Aorta (tissue), 5 donors: ENCODE measurements around the gene MRLN. TPM values are rescaled to one million over a fixed set of nuclear protein-coding genes. Genes with fewer than 3 reads are reported as not detected.

ENCODE experiments used
- ATAC-seq: fragments of 200-7000 bp; cut with Tn5 transposase; one replicate; pipeline ENCODE4 v1.9.1; 2022; ENCODE audit warnings: moderate library complexity; ENCODE audit not compliant: low FRiP score
- DNase-seq, 2 donors: peaks; one replicate each; pipeline ENCODE4 v3.0.0-alpha.2; 2020
- H3K27ac ChIP-seq, 2 donors: one replicate each; pipeline ENCODE4 v1.5.1; 2013; ENCODE audit warnings: low read length in 2 of 2, mild to moderate bottlenecking in 2 of 2, moderate library complexity in 2 of 2, control low read depth in 1 of 2, inconsistent platforms in 1 of 2, low read depth in 1 of 2
- H3K27me3 ChIP-seq, 2 donors: one replicate each; pipeline ENCODE4 v1.6.1; 2013; ENCODE audit warnings: control low read depth in 1 of 2, low read length in 1 of 2, mild to moderate bottlenecking in 1 of 2, moderate library complexity in 1 of 2; ENCODE audit not compliant: insufficient read depth in 2 of 2, control insufficient read depth in 1 of 2
- H3K36me3 ChIP-seq, 2 donors: one replicate each; pipeline ENCODE4 v1.6.1; 2013; ENCODE audit warnings: control low read depth in 1 of 2, low read length in 1 of 2, mild to moderate bottlenecking in 1 of 2; ENCODE audit not compliant: insufficient read depth in 2 of 2, control insufficient read depth in 1 of 2
- H3K4me1 ChIP-seq, 2 donors: one replicate each; pipeline ENCODE4 v1.6.1; 2013; ENCODE audit warnings: low read length in 2 of 2, control low read depth in 1 of 2, mild to moderate bottlenecking in 1 of 2, moderate library complexity in 1 of 2; ENCODE audit not compliant: insufficient read depth in 2 of 2, control insufficient read depth in 1 of 2
- H3K4me3 ChIP-seq, 2 donors: one replicate each; pipeline ENCODE4 v1.5.1; 2013; ENCODE audit warnings: low read length in 2 of 2, control low read depth in 1 of 2, mild to moderate bottlenecking in 1 of 2
- H3K9me3 ChIP-seq: one replicate; pipeline ENCODE4 v1.6.1; 2013; ENCODE audit warnings: mild to moderate bottlenecking, low read length; ENCODE audit not compliant: control insufficient read depth
- WGBS, 2 donors: extraction: QIAGEN DNeasy Blood & Tissue Kit; methylation state at CpG; one replicate each; pipeline ENCODE4 v1.1.7; 2013; 5-methylcytosine and 5-hydroxymethylcytosine counted together
- intact Hi-C, 2 donors: fragments of 100-400 bp; cut with DNase I; formaldehyde crosslinking; loops; one replicate each; pipeline versions ENCODE4 v1.14.2 to v1.15.0; 2022
- polyA plus RNA-seq, 2 donors: library from polyadenylated mRNA; stranded (reverse); fragments of 200-250 nt; gene quantifications; one replicate each; pipeline ENCODE4 v1.2.3, GENCODE V29; 2013
- total RNA-seq, 2 donors: library from RNA; stranded (reverse); fragmentation: NEBNext Ultra II Directional; extraction: Animal tissue kit (Norgen Biotek cat#: 25700); gene quantifications; one replicate each; pipeline ENCODE4 v1.2.1, GENCODE V29; 2021
- donor health status: healthy with polysubstance abuse.
- donor health status: Bipolar disorder and iron deficiency.
- donor health status: DM: no; HTN: no; CAD: no.
- donor health status: DM: no; HTN: no; CAD: no.
- donor health status: DM: yes; HTN: yes; CAD: no.

MRLN gene
- total and polyA plus RNA-seq, 4 donors: 0.65 TPM; not detected in 3

GRCh38 chr10:59702347-59702746 is 50.9 kb downstream of the MRLN start:
- ATAC-seq: no peak
- H3K4me1 ChIP-seq: no peaks in the 10 kb centered on the region
- WGBS, 2 donors: 94 to 97% methylated on average over 4 of the region's 4 CpGs
- no peak for DNase-seq
- no peaks in the 10 kb centered on the region for H3K36me3 ChIP-seq
- no peaks in the 10 kb centered on the region for H3K9me3 ChIP-seq
- no peaks in the 10 kb centered on the region for H3K27me3 ChIP-seq
- no peak overlapping the region for H3K27ac ChIP-seq
- no peak overlapping the region for H3K4me3 ChIP-seq
- intact Hi-C loops: no loop called here

DNA sequence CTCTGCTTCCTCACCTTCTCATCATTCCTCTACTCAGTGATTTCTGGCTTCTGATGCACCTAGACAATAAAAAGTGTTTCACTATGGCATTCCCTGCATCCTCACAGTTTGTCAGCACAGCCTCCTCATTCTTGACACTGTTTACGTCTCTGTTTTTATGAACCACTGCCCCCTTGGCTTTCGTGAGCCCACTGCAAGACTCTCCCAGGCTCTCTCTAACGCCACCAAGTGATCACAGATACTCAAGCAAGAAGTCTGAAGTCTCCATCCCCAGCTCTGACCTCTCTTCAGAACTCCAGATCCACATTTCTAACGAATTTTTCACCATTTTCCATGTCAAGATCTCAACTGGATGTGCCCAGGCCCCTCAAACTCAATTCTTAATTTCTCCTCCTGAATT is 52.5 kb downstream of the MRLN start:
- WGBS, 2 donors: 73 to 74% methylated on average over 4 of the region's 4 CpGs
- no peaks in the 10 kb centered on the region for H3K27me3 ChIP-seq
- H3K4me1 ChIP-seq: no peaks in the 10 kb centered on the region
- H3K9me3 ChIP-seq: no peaks in the 10 kb centered on the region
- no peak overlapping the region for H3K4me3 ChIP-seq
- no peaks in the 10 kb centered on the region for H3K36me3 ChIP-seq
- no peak overlapping the region for H3K27ac ChIP-seq
- ATAC-seq (no peak), DNase-seq (no peak)
- intact Hi-C loops: no loop called here

DNA sequence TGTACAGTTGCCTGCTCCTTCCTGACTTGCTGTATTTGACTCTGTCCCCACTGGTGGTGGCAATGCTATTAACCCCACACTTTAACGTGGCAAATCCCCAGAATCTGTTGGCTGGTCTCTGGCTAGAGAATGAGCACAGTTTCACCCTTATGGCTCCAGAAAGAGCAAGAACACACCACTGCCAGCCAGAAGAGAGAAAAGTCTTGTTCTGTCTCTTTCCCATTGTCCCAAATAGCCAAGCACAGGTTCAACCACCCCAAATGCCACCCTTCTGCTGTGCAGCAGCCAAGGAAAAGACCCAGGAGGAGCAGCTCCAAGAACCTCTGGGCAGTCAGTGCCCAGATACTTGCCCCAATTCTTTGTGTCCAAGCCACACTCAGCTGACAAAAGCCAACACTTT is 54.9 kb downstream of the MRLN start:
- no peak overlapping the region for H3K27ac ChIP-seq
- no peaks in the 10 kb centered on the region for H3K4me1 ChIP-seq
- no peak for DNase-seq
- no peak overlapping the region for H3K4me3 ChIP-seq
- no peaks in the 10 kb centered on the region for H3K9me3 ChIP-seq
- 4 to 5% methylated on average over 1 of the region's 1 CpG for whole genome bisulfite sequencing, 2 donors
- H3K36me3 ChIP-seq: no peaks in the 10 kb centered on the region
- H3K27me3 ChIP-seq: no peaks in the 10 kb centered on the region
- intact Hi-C loops: no loop called here
- no peak for ATAC-seq

DNA sequence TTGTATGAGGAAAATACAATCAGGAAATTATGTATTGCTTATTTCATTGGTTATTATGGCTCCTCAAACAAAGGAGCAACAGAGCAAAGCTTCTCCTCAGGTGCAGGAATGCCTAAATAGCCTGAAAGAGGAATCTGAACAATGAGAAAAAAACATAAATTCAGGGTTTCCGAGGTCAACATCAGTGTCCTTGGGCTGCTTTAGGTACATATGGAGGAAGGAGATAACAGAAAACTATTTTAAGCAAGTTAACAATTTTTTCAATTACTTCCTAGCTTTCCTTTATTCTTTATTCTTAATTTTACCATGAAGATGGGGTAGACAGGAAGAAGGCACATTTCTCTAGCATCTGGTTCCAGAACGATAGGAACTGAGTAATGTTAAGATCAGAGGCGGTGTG is 57.6 kb downstream of the MRLN start:
- no peaks in the 10 kb centered on the region for H3K36me3 ChIP-seq
- H3K27ac ChIP-seq: no peak overlapping the region
- DNase-seq (no peak), ATAC-seq (no peak)
- no peaks in the 10 kb centered on the region for H3K9me3 ChIP-seq
- H3K27me3 ChIP-seq: no peaks in the 10 kb centered on the region
- 88% methylated on average over 3 of the region's 3 CpGs for WGBS, 2 donors
- no peaks in the 10 kb centered on the region for H3K4me1 ChIP-seq
- intact Hi-C loops: no loop called here
- H3K4me3 ChIP-seq: no peak overlapping the region

DNA sequence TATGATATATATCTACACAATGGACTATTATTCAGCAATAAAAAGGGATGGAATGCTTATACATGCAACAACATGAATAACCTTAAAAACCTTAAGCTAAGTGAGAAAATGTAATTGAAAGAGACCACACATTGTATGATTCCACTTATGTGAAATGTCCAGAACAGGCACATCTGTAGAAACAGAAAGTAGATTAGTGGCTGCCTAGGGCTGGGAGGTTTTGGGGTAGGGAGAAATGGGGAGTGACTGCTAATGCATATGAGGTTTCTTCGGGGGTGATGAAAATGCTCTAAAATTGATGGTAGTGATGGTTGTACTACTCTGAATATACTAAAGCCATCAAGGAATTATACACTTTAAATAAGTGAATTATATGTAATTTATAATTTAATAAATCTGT is 58.3 kb downstream of the MRLN start:
- DNase-seq: no peak
- Histone ChIP-seq H3K27me3 (no peaks in the 10 kb centered on the region), H3K4me3 (no peak overlapping the region), H3K9me3 (no peaks in the 10 kb centered on the region), H3K4me1 (no peaks in the 10 kb centered on the region), H3K36me3 (no peaks in the 10 kb centered on the region), H3K27ac (no peak overlapping the region)
- intact Hi-C loops: no loop called here
- 97 to 99% methylated on average over 1 of the region's 1 CpG for WGBS, 2 donors
- no peak for ATAC-seq

DNA sequence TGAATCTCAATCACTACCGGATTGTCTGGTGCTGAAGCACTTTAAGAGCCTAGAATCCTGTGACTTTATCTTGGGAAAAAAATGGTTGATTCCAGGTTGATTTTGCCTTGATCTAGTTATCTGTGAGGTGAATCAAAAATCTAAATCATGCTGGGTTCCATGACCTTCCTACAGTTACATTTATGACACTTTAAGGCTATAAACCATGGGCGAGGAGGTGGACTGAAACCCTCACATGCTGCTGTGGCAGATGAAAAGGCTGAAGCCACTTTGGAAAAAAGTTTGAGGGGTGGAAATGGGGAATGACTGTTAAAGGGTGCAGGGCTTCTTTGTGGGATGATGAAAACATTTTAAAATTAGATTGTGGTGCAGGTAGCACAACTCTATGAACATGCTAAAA is 61.1 kb downstream of the MRLN start:
- H3K4me3 ChIP-seq: no peak overlapping the region
- no peak overlapping the region for H3K27ac ChIP-seq
- 85 to 87% methylated on average over 2 of the region's 2 CpGs for WGBS, 2 donors
- intact Hi-C loops: no loop called here
- ATAC-seq (no peak), DNase-seq (no peak)
- no peaks in the 10 kb centered on the region for H3K9me3 ChIP-seq
- no peaks in the 10 kb centered on the region for H3K4me1 ChIP-seq
- no peaks in the 10 kb centered on the region for H3K27me3 ChIP-seq
- H3K36me3 ChIP-seq: no peaks in the 10 kb centered on the region

DNA sequence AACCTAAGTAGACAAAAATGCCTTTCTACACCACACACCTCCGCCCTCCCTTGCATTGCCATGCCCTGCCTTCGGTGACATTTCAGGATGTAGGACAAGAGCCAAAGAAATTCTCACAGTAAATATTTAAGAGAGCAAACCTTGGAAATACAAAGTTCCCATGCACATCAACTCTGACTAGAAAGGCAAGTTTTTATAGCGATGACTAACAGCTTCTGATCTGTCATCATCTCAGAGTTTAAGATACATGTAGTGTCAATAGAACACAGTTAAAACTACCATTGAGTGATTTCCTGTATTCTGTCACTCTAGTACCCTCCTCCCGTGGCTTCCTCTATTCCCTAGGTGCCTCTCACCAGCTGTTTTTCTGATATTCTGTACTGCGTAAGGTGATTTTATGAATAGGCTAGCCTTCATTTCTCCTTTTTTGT is 64.3 kb downstream of the MRLN start:
- WGBS, 2 donors: 59 to 64% methylated on average over 5 of the region's 5 CpGs
- intact Hi-C loops: no loop called here
- Histone ChIP-seq H3K4me3 (no peak overlapping the region), H3K9me3 (no peaks in the 10 kb centered on the region), H3K27ac (no peak overlapping the region), H3K36me3 (peaks cover 0 to 2% of the 10 kb centered on the region in 2 donors), H3K4me1 (no peaks in the 10 kb centered on the region), H3K27me3 (no peaks in the 10 kb centered on the region)
- DNase-seq (no peak), ATAC-seq (no peak)

DNA sequence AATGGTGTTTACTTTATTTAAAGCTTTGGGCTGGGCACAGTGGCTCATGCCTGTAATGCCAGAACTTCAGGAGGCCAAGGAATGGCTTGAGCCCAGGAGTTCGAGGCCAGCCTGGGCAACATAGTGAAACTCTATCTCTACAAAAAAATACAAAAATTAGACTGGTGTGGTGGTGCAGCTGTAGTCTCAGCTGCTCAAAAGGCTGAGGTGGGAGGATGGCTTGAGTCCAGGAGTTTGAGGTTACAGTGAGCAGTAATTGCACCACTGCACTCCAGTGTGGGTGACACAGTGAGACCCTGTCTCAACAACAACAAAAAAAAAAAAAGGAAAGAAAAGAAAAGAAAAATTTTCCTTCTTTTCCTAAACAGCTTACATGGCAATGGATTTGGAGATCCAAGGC is 65.6 kb downstream of the MRLN start:
- Histone ChIP-seq H3K9me3 (no peaks in the 10 kb centered on the region), H3K36me3 (peaks cover 0 to 3% of the 10 kb centered on the region in 2 donors), H3K4me1 (no peaks in the 10 kb centered on the region), H3K27ac (no peak overlapping the region), H3K4me3 (no peak overlapping the region), H3K27me3 (no peaks in the 10 kb centered on the region)
- WGBS, 2 donors: 55 to 70% methylated on average over 1 of the region's 1 CpG
- no peak for DNase-seq
- ATAC-seq: no peak
- intact Hi-C loops: no loop called here
